GM18861 (cell line): ENCODE results near the gene NPIPA8.
"Not testable (repeated sequence)": the region's sequence is repeated elsewhere in the genome, so short reads cannot be mapped to it uniquely, and the experiment has no call there.

Experiments used
- ATAC-seq: cut with Tn5 transposase; IDR thresholded peaks from one replicate; pipeline ENCODE4 v1.9.1; 2021; ENCODE audit not compliant: unreplicated experiment

NPIPA8 gene

DNA sequence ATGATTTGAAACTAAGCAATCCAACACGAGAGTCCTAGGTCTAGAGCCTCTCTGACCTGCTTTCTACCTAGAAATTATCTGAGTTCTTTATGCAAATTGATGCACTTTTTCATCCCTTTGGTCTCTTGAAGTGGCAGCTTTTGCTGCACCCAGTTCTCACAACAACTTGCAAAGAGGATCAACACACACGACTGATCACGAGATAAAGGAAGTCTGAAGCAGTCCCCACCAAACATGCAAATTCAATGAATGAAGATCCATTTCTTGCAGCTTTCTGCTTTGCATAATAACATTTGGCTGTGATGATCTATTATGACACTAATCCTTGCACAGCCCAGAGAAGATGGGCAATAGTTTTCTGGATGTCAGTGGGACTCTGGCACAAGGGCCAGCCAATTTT lies 56.2 kb downstream of the NPIPA8 start:
- ATAC-seq, result not testable (repeated sequence)

DNA sequence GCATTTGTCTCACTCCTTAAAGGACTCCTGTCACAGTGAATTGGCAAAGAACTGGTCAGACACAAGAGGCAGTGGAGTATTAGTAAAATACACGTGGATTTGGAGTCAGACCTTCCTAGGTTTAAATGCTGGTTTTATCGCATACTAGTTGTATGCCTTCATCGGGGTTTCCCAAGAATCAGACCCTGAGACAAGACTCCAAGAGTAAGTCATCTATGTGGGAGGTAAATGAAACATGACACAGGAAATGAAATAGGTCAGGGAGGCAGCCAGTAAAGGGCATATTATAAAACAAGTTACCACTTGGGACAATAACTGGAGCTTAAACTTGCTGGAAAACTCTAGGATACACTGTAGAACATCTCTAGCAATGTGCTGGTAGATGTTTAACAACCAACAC lies 59.8 kb downstream of the NPIPA8 start:
- not testable (repeated sequence) for ATAC-seq

DNA sequence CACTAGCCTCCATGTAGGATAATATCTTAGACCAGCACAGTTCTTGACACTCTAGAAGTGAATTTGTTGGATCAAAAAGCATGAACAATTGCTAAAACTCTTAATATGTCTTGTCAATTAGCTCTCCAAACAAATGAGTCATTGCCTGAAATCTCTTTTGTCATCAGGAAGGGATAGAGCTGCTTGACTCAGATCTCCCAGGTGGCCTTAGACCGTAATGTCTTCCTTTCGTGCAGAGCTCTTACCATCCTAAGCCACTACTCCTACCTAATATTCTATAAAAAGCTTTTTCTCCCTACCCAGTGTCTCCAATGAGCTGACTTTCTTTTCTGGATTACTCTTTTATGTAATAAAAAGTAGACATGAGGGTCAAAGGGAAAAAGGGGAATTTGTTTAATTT lies 66.4 kb downstream of the NPIPA8 start:
- ATAC-seq, result not testable (repeated sequence)
